ENCODE data around the gene SPPL3.

The SPPL3 gene

GRCh38 chr12:120882055-120882555 lies 22.1 kb downstream of the SPPL3 start:
- Histone ChIP-seq H3K36me3 (no peaks in the 10 kb centered on the region; the same call in 1 of the 2 replicates), H3K27me3 (ENCODE audit: insufficient read depth, low read depth, severe bottlenecking) (no peaks in the 10 kb centered on the region), H3K4me3 (ENCODE audit: low read depth, low read length) (no peak overlapping the region), H3K27ac (no peak overlapping the region), H3K9me3 (ENCODE audit: severe bottlenecking) (no peaks in the 10 kb centered on the region)
- TF ChIP-seq, protein P1, sequence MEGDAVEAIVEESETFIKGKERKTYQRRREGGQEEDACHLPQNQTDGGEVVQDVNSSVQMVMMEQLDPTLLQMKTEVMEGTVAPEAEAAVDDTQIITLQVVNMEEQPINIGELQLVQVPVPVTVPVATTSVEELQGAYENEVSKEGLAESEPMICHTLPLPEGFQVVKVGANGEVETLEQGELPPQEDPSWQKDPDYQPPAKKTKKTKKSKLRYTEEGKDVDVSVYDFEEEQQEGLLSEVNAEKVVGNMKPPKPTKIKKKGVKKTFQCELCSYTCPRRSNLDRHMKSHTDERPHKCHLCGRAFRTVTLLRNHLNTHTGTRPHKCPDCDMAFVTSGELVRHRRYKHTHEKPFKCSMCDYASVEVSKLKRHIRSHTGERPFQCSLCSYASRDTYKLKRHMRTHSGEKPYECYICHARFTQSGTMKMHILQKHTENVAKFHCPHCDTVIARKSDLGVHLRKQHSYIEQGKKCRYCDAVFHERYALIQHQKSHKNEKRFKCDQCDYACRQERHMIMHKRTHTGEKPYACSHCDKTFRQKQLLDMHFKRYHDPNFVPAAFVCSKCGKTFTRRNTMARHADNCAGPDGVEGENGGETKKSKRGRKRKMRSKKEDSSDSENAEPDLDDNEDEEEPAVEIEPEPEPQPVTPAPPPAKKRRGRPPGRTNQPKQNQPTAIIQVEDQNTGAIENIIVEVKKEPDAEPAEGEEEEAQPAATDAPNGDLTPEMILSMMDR (IDR thresholded peaks at IDR 0.05; ENCODE audit: low read depth, low read length): no peak
- no peak for DNase-seq

GRCh38 chr12:120879718-120880300 lies 24.3 kb downstream of the SPPL3 start:
- H3K27me3 ChIP-seq (ENCODE audit: insufficient read depth, low read depth, severe bottlenecking): no peaks in the 10 kb centered on the region
- H3K4me3 ChIP-seq (ENCODE audit: low read depth, low read length): no peak overlapping the region
- no peaks in the 10 kb centered on the region for H3K9me3 ChIP-seq (ENCODE audit: severe bottlenecking)
- H3K36me3 ChIP-seq: no peaks in the 10 kb centered on the region; the same call in 1 of the 2 replicates
- no peak for DNase-seq
- no peak overlapping the region for H3K27ac ChIP-seq
- TF ChIP-seq, protein P1 (IDR thresholded peaks at IDR 0.05; ENCODE audit: low read depth, low read length): no peak

DNA sequence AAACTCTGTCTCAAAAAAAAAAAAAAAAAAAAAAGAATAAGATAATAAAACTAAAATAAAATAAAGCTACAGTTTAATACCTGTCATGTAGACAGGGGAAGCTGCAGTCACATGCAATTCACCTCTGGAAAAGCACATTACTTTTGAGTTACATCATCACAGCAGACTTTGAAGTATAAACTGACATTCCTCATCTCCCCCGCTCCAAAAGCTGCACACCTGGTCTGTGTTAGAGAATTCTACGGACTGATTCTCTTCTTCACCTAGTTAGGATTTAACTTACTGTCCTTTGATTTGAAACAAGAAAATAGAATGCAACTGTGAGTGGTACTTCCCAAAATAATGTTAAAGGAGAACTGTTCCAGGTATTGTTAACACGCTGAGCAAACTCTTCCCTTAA lies 25.1 kb downstream of the SPPL3 start:
- TF ChIP-seq, protein P1 (IDR thresholded peaks at IDR 0.05; ENCODE audit: low read depth, low read length): no peak
- no peaks in the 10 kb centered on the region for H3K27me3 ChIP-seq (ENCODE audit: insufficient read depth, low read depth, severe bottlenecking)

GRCh38 chr12:120874547-120875245 lies 29.5 kb downstream of the SPPL3 start:
- no peak for DNase-seq

More for the DNA sequence above, 25.1 kb downstream of the SPPL3 start:
- H3K36me3 ChIP-seq: no peaks in the 10 kb centered on the region; the same call in 1 of the 2 replicates
- DNase-seq: no peak
- H3K4me3 ChIP-seq (ENCODE audit: low read depth, low read length): no peak overlapping the region
- no peaks in the 10 kb centered on the region for H3K9me3 ChIP-seq (ENCODE audit: severe bottlenecking)
- H3K27ac ChIP-seq: no peak overlapping the region

DNA sequence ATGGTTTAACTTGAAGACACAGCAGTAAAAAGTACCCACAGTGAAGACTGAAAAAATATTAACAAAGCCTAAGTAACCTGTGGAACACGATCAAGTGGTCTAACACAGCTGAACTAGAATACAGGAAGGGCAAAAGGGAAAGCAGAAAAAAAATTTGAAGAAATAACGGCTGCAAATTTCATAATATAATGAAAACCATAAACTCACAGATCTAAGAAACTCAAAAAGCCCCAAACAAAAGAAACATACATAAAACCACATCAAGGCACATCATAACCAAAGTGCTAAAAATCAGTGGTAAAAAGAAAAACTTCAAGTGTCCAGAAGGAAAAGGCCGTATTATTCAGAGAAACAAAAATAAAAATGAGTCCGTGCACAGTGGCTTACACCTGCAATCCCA lies 30.9 kb downstream of the SPPL3 start:
- no peak for DNase-seq
- H3K27ac ChIP-seq: no peak overlapping the region

More at GRCh38 chr12:120874547-120875245, 29.5 kb downstream of the SPPL3 start:
- Histone ChIP-seq H3K9me3 (ENCODE audit: severe bottlenecking) (no peaks in the 10 kb centered on the region), H3K36me3 (no peaks in the 10 kb centered on the region), H3K27me3 (ENCODE audit: insufficient read depth, low read depth, severe bottlenecking) (no peaks in the 10 kb centered on the region), H3K4me3 (ENCODE audit: low read depth, low read length) (no peak overlapping the region), H3K27ac (no peak overlapping the region)
- TF ChIP-seq, protein P1 (IDR thresholded peaks at IDR 0.05; ENCODE audit: low read depth, low read length): no peak

More for the DNA sequence above, 30.9 kb downstream of the SPPL3 start:
- H3K27me3 ChIP-seq (ENCODE audit: insufficient read depth, low read depth, severe bottlenecking): no peaks in the 10 kb centered on the region
- no peaks in the 10 kb centered on the region for H3K36me3 ChIP-seq
- no peak overlapping the region for H3K4me3 ChIP-seq (ENCODE audit: low read depth, low read length)
- TF ChIP-seq, protein P1 (IDR thresholded peaks at IDR 0.05; ENCODE audit: low read depth, low read length): no peak
- H3K9me3 ChIP-seq (ENCODE audit: severe bottlenecking): no peaks in the 10 kb centered on the region

All from WERI-Rb-1 (cell line).